ENCODE results near the gene CRISP3.
"Not testable (repeated sequence)": the region's sequence is repeated elsewhere in the genome, so short reads cannot be mapped to it uniquely, and the experiment has no call there.

CRISP3 gene, protein sequence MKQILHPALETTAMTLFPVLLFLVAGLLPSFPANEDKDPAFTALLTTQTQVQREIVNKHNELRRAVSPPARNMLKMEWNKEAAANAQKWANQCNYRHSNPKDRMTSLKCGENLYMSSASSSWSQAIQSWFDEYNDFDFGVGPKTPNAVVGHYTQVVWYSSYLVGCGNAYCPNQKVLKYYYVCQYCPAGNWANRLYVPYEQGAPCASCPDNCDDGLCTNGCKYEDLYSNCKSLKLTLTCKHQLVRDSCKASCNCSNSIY

DNA sequence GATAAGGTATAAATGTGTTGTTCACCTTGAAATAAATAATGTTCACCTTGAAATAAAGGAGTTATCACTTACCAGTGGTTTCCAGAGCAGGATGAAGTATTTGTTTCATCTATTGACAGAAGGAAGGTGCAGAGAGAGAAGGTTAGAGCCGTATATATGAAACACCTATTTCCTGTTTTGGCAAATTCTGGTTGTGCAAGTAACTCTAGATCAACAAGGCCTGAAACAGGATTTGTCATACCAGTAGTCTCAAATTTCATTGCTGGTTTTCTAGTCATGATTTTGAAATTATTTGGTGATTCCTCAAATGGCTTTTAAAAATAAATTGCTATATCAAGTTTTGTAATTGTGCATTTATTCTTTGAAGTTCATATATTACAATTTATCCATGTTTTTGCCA lies at the start of gene CRISP3:
TSS of gene CRISP3 (minus strand) at position 130 of the 400 bp plus-strand sequence. CDS start at position 109, 21 bp downstream.
- DNase-seq = no peak

DNA sequence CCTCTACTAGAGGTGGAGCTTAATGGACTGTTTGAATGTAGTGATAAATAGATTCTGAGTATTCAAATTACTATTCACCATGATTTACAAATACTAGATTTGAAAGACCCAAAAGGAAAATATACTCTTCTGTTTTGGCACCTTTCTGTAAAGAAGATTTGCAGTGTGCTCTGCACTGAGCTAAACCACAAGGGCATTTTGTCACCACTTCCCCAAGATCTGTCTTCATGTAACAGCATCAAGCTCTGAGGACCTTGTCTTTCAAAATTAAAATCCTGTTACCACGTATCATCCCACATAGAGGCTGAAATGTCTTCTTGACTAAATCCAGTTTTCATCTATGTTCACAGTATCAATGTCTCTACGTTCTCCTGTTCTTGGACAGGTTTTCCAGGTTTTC lies 46.2 kb upstream of the CRISP3 start:
- no peak for DNase-seq

DNA sequence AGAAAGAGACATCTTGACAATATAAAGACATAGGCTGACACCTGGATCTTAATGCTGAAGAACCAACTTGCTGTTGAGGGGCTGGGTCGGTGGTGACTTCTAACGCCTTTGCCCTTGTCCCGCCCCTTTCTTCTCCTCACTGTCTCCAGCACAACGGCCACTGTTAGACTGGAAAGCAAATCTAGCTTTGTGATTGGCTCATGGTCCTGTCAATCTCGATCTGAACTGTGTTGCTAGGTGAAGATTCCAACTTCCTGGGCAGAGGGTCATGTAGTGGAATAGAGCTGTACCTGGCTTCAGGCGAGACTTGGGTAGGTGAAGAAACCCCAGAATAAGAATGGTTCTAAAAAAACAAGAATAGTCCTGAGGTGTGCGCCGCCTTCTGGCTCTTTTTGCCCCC lies 43.0 kb upstream of the CRISP3 start, which contains the start of gene PGK2:
TSS of gene PGK2 (minus strand) at position 110 of the 400 bp plus-strand sequence. CDS start at position 12, 98 bp downstream.
- DNase-seq = no peak

DNA sequence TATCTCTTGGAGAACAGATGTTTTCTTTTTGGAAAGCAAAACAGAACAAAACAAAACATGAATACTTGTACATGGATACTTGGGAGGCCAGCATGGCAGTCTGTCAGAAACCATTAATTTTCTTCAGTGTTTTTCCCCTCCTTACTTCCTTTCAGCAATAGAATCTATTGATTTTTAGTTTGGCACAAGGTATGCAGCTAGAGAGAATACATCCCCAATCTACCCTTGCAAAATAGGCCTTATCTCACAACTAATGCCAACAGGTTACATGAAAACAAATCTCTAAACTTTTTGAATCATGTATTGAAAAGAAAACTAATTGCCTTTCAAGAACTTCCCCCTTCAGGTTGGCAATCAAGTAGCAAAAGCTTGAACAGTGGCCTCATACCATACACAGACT lies 40.1 kb upstream of the CRISP3 start:
- DNase-seq = no peak

DNA sequence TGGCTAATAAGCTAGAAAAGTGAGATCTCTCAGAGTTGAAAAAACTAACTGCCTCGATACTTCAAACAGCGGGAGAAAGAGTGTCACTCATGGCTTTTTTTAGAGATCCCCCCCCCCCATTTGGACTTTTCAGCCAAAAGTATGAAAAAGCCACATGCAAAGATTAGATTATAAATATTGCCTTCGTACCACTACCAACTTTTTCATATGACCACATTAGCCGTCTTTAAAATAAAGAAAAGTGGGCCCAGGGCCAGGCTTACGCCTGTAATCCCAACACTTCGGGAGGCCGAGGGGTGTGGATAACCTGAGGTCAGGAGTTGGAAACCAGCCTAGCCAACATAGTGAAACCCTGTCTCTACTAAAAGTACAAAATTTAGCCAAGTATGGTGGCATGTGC lies 38.5 kb upstream of the CRISP3 start:
- no peak for DNase-seq

DNA sequence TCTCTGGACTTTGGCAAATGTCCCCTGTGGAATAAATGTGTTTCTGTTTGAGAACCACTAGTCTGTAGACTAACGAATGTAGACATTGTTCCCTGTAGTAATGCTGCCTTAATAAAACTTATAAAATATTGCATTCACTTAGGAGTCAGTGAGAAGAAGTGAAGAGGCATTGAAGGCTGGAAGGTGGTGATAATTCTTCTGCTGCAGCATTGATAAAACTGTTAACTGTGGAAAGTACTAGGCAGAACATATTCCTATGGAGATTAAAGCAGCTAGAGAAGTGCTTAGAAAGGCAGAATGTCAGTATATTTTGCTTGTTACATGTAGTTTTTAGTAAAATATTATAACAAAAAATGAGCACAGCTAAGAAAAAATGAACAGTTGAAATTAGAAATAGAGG lies 38.1 kb upstream of the CRISP3 start:
- DNase-seq = no peak

DNA sequence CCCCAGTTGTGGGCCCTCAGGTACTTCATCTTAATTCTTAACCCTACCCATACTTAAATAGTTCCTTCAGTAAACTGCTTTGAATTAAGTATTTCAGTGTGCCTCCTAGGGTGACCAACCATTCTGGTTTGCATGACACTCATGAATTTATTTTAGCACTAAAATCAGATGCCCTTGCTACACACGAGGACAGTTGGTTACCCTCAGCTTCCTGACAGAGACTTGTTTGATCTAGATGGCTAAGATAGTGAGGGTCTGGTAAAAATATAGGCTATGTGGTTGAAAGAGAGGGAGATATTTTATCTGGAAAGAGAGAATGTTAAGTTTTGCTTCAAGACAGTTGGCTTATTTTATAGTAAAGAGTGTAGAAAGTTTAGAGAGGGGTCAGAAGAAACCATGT lies 32.3 kb upstream of the CRISP3 start:
- no peak for DNase-seq

DNA sequence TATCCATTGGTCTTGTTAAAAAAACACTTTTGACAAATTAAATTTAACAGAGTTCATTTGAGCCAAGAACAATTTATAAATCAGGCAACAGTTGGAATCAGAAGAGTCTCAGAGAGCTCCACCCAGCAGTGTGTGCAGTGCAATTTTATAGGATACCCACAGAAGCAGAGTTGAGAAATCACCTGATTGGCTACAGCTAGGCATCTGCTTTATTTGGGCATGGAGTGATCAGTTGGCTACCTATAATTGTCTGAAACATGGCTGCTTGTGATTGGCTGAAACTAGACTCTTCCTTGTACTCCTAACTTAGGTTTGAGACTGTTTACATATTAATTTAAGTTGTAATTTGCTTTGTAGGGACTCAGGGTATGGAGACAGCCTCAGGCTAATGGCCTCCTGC lies 30.9 kb upstream of the CRISP3 start:
- DNase-seq = no peak

DNA sequence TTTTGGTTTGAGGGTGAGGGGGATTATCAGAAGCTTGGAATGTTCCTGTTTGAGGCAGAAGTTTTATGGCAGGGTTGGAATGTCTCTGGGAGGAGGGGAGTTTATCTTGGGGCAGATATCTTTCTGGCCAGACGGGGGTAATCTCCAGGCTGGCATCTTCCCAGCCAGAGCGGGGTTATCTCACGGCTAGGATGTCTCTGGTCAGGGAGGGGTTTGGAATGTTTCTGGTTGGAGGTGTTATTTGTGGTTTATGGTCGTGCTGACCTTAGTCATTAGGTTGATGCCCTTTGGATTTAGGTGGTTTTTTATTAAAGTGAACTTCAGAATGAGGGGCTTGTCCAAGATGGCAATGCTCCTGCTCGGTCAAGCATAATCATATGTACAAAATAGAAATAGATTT lies 28.1 kb upstream of the CRISP3 start:
- no peak for DNase-seq

DNA sequence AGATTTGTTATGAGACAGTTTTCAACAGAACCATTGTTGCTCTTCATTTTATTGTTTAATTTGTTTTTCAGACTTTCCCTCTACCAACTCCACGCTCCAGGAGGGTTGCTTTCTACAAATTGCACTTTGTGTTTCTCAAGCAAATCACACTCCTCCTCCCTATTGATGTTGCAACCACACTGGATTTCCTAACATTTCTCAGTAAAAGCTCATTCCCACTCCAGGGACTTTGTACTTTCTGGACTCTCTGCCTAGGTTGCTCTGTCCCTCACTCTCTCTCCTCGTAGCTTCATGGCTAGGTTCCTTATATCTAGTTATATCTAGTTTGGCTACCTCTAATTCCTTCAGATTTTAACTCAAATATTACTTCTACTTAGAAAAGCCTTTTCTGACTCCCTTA lies 22.6 kb upstream of the CRISP3 start:
- no peak for DNase-seq

DNA sequence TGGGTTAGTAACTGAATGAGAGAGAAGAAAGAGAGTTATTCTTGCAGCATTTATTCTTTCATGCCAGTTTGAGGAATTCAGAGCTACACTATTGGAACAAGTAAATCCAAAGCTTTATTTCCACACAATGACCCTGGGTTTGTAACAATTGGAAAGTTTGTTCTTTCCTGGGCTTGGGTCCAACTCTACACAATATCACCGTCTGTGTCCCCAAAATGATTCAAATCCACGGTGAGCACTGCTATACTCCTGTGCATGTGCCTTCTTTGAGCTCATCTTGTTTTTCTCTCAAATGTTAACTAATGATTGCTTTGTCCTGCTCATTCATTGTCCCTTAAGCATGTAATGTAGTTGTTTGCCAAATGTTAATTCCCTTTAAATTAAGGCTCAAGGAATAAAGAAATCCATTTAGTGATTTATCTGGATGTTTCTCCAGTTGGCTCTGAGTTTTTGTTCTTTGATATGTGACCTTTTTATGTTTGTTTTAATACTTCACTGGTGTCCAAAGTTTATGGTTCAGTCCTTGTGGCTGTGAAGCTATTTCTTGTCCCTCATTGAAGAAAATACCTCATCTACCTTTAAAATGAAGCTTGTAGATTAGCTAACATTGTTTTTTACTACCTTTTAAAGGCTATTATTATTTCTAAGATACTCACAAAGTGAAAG lies 20.5 kb upstream of the CRISP3 start:
- DNase-seq = no peak

DNA sequence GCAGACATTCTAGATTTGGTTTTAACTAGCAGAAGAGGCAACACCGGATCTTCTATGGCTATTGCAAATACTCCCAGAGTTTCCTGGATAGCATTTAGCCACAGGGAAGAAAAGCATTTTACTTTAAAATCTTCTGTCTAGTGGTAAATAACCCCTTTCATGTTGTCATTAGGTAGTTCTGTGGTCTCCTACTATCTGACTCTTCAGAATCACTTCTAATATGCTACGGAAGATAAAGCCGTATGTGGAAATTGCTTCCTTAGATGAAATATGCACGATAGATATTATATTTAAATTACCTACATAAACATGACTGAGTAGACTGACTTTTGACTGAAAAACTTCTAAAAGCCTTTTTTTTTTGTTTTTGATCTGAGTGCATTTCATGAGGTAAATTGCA lies 759 bp downstream of the CRISP3 start:
- DNase-seq = no peak

DNA sequence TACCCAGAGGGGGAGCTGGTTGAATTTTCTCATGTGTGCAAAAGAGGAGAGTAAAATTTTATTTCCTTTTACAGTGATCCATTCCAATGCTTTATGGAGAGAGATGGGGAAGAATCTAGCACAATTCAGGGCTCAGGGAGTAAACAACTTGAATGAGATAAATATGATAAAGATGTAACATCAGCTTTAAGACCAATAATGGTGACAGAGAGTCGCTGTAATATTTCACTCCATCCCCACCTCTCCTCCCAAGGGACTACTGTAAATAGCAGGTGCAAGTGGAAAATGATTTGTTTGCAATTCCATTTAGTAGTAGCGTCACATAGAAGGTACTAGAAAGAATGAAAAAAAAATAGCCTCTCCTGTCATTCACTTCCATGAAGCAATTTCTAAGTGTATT lies 4.8 kb downstream of the CRISP3 start:
- DNase-seq = no peak

DNA sequence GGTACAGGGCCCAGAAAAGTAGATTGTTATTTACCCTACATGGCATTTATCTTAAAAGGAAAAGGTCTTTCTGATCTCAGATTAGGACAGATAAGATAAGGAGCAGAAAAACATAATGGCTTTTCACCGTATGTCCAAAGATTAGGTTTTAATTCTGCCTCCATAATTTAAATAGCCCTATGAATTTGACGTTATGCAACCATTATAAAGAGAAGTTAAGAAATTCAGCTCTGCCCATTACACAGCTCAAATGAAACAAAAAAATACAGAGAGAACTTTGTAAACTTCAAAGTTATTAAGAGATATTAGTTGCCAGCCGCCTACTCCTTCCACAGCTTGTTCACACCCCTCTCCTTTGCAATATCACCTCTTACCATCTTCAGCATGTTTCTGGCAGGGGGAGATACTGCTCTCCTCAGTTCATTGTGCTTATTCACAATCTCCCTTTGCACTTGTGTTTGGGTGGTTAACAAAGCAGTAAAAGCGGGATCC lies 8.1 kb downstream of the CRISP3 start:
- no peak for DNase-seq

DNA sequence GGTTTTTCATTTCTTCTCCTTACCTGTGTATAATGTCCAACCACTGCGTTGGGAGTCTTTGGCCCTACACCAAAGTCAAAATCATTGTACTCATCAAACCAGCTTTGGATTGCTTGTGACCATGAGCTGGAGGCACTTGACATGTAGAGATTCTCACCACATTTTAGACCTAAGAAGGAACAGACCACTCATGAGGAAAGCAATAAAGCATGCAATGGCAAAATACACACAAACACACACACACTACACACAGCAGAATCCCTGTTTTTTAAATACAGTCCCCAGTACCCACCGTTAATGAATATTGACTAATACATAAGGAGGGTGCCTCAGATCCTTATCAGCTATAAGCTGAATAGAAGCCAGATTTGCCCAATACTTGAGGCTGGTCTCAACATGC lies 10.5 kb downstream of the CRISP3 start:
- no peak for DNase-seq

DNA sequence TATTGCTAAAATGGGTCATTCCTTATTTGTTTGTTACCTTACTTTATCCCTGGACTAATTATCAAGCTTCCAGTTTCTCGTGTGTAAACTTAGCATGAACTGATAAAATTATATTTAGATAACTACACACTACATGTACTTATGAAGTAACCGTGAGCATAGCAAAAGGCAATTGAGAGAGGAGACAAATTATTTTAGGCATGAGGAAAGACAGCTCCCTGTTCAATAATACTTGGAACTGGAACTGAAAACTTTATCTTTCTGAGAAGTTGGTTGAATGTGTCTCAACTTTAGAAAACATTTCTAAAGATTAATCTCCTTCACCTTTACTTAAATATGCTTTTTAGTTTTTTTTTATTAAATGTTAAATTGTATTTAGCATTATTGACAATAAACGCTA lies 11.4 kb downstream of the CRISP3 start:
- no peak for DNase-seq

DNA sequence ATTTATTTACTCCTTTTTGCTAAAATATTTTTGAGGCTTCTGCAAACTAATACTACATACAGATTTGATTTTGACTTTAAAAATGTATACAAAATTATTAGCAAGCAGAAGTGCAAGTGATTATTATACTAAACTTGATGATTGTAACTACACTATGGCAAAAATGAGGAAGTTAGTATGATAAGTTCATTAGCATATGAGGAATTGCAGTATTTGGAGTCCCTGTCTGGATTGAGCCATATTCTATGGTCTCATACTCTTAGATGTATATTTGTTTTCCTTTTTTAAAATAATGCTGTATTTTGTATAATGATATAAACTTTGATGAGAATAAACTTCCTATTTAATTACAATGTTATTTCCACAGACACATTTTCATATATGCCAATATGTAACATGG lies 13.9 kb downstream of the CRISP3 start:
- DNase-seq = no peak

DNA sequence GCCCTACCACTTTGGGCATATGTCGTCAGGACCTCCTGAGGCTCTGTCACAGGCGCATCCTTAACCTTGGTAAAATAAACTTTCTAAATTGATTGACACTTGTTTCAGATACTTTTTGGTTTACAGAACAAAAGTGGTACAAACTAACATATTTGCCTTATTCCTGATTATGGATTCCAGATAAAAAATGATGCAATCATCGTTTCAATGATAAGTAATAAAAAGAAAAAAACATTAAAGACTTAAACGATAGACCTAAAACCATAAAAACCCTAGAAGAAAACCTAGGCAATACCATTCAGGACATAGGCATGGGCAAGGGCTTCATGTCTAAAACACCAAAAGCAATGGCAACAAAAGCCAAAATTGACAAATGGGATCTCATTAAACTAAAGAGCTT lies 20.3 kb downstream of the CRISP3 start:
- DNase-seq = not testable (repeated sequence)

DNA sequence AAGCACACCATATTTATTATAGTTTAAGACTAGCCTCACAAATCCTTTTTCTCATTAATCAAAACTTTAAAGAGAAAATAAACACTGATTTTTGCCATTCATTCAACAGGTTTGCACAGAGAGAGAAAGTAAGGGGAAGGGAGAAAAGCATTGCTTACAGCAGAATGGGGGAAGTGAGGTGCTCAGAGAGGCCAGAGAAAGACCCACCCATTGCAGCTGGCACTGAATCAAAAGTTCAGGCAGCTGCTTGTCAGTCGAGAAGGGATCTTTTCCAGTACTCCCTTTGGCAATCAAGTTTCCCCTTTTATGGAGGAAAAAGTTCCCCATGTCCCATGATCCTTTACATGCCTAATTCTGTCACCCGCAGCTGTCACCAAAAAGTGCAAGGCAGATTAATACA lies 22.9 kb downstream of the CRISP3 start:
- DNase-seq = no peak

DNA sequence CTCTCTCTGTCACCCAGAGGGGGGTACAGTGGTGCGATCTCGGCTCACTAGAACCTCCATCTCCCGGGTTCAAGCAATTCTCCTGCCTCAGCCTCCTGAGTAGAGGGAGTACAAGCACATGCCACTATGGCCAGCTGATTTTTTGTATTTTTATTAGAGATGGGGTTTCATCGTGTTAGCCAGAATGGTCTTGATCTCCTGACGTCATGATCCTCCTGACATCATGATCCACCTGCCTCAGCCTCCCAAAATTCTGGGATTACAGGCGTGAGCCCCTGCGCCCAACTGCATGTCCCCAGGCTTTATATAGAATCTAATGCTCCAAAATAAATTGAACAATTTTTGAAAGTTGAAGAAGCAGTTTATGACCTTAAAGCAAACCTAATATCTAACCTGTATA lies 23.8 kb downstream of the CRISP3 start:
- no peak for DNase-seq

DNA sequence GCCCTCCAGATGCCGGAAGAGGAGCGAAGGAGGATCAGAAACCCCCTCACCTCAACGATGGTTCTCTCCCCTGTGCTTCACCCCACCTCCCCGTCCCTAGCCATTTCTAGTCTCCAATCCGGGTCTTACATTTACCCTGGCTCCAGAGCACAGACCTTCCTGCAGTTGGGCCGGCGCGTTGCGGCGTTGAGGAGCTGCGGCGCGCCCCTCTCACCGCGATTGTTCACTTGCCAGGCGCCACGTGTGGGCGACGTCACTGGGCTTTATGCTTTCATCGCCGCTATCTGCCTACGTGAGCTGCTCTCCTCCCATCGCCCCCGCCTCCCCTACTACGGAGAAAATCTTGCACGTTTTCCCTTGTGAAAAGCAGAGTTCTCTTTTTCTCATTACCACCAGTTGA lies 30.8 kb downstream of the CRISP3 start, which contains the start of gene CRISP2:
TSS of gene CRISP2 (minus strand) at position 198 of the 400 bp plus-strand sequence. CDS start 4,347 bp downstream, outside the sequence.
- no peak for DNase-seq

DNA sequence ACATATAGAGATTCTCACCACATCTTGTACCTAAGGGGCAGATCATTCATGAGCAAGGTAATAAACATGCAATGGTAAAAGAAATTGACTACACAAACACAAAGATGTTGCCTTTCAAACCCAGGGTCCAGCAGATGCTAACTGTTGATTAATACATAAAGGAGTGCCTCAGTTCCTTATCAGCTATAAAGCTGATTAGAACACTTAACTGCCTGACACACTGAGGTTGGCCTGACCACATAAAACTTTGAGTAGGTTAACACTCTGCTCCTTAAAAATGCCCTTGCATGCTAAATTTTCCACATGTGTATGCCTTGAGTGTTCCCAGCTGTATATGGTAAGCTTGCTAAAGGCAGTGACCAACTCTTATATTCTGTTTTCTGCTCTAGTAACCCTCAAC lies 45.7 kb downstream of the CRISP3 start:
- no peak for DNase-seq

DNA sequence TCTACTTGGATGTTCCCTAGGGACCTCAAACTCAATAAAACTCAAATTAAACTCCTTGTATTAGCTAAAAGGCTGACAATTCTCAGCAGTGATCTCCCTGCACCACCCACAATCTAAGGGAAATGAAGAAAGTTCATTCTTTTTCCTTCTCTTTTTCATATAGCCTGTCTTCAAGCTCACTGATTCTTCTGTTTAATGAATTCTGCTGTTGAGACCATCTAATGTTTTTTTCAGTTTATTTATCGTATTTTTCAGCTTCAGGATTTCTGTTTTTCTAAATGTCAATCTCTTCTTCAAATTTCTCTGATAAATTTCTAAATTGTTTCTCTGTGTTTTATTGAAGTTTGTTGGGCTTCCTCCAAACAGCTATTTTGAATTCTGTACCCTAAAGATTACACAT lies 50.7 kb downstream of the CRISP3 start:
- no peak for DNase-seq

DNA sequence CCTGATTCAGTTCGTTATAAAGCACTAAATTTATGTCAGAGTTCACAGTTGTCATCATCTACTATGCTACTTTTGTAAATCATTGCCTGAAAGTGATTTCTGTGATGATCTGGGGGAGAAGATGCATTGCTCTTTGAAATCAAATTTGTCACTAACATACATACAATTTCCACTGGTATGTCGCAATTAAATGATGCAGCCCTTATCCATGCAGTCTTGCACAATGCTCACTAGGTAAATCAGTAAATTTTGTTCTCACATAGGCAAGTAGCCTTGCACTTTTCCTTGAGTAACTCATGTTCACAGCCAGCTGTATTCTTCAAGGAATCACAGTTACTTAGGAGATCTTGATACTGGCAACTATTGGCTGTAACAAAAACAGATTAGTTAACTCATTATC lies 51.7 kb downstream of the CRISP3 start:
- DNase-seq = no peak
